IMR-90 (cell line): Measurements from ENCODE around the gene ATP5PB. TPM values are rescaled to one million over a fixed set of nuclear protein-coding genes. Genes with fewer than 3 reads are reported as not detected.

ENCODE experiments used
- ATAC-seq: fragments of 200-7000 bp; cut with Tn5 transposase; 2 replicates; pipeline ENCODE4 v1.9.1; 2020; ENCODE audit warnings: low read depth, mild to moderate bottlenecking, moderate library complexity
- BruUV-seq: library from RNA; stranded (reverse); fragments of 400-500 nt; replicated peaks from 2 replicates; lab custom pipeline; 2021; lab: Mats Ljungman, UMichigan
- CTCF ChIA-PET: fragments of 300-600 bp; formaldehyde crosslinking; extraction: SDS; loops from one replicate; lab custom pipeline; 2021; ENCODE audit warnings: antibody characterized with exemption; lab: Yijun Ruan, JAX
- POLR2A ChIA-PET: fragments of 300-600 bp; sonication (Branson Sonifier 250); formaldehyde crosslinking; loops from one replicate; lab custom pipeline; 2022; ENCODE audit warnings: antibody characterized with exemption; ENCODE audit not compliant: unreplicated experiment; lab: Charles Lee
- DNase-seq: peaks from one replicate; pipeline ENCODE4 v3.0.0; 2013
- H2AFZ ChIP-seq: replicated peaks from 2 replicates; pipeline ENCODE3; 2013; ENCODE audit warnings: low read length, mild to moderate bottlenecking; ENCODE audit not compliant: poor library complexity
- H2AK5ac ChIP-seq: 2 replicates; pipeline ENCODE4 v1.6.1; 2013; ENCODE audit warnings: low read depth, low read length, inconsistent platforms
- H2AK9ac ChIP-seq: replicated peaks from 2 replicates; pipeline ENCODE3; 2013; ENCODE audit warnings: mild to moderate bottlenecking, low read depth, low read length, moderate library complexity; ENCODE audit not compliant: poor library complexity
- H2BK120ac ChIP-seq: 2 replicates; pipeline ENCODE4 v1.6.1; 2013; ENCODE audit warnings: low read depth, low read length, inconsistent platforms
- H2BK15ac ChIP-seq: 3 replicates; pipeline ENCODE4 v1.6.1; 2013; ENCODE audit warnings: low read depth, low read length, inconsistent platforms
- H2BK20ac ChIP-seq: 2 replicates; pipeline ENCODE4 v1.6.1; 2013; ENCODE audit warnings: low read depth, mild to moderate bottlenecking, inconsistent platforms, low read length, moderate library complexity
- H2BK5ac ChIP-seq: 2 replicates; pipeline ENCODE4 v1.6.1; 2013; ENCODE audit warnings: mild to moderate bottlenecking, low read depth, low read length, inconsistent platforms; ENCODE audit not compliant: poor library complexity, severe bottlenecking
- H3K14ac ChIP-seq: replicated peaks from 2 replicates; pipeline ENCODE4 v1.6.1; 2013; ENCODE audit warnings: low read depth, low read length, inconsistent platforms
- H3K18ac ChIP-seq: 2 replicates; pipeline ENCODE4 v1.6.1; 2013; ENCODE audit warnings: low read depth, low read length, control low read depth
- H3K23ac ChIP-seq: 2 replicates; pipeline ENCODE4 v1.6.1; 2013; ENCODE audit warnings: low read depth, low read length, inconsistent platforms
- H3K27ac ChIP-seq: 2 replicates; pipeline ENCODE4 v1.5.1; 2013; ENCODE audit warnings: mild to moderate bottlenecking, control low read depth, low read length; ENCODE audit not compliant: insufficient read depth
- H3K27me3 ChIP-seq: 2 replicates; pipeline ENCODE4 v1.6.1; 2013; ENCODE audit warnings: low read length; ENCODE audit not compliant: control insufficient read depth, insufficient read depth
- H3K36me3 ChIP-seq: 2 replicates; pipeline ENCODE4 v1.6.1; 2013; ENCODE audit warnings: low read length, mixed read lengths; ENCODE audit not compliant: control insufficient read depth, insufficient read depth
- H3K4ac ChIP-seq: 2 replicates; pipeline ENCODE4 v1.6.1; 2013; ENCODE audit warnings: low read depth, low read length, inconsistent platforms
- H3K4me1 ChIP-seq: 2 replicates; pipeline ENCODE4 v1.6.1; 2013; ENCODE audit warnings: low read length, mixed read lengths; ENCODE audit not compliant: control insufficient read depth, insufficient read depth
- H3K4me2 ChIP-seq: 2 replicates; pipeline ENCODE4 v1.6.1; 2013; ENCODE audit warnings: low read depth, mild to moderate bottlenecking, control low read depth, low read length, moderate library complexity
- H3K4me3 ChIP-seq: 2 replicates; pipeline ENCODE4 v1.5.1; 2013; ENCODE audit warnings: low read depth, mild to moderate bottlenecking, control low read depth, low read length, moderate library complexity; ENCODE audit not compliant: insufficient read depth
- H3K56ac ChIP-seq: 2 replicates; pipeline ENCODE4 v1.6.1; 2013; ENCODE audit warnings: low read length, inconsistent platforms; ENCODE audit not compliant: insufficient read depth; ENCODE audit errors: extremely low read depth
- H3K79me1 ChIP-seq, 2 experiments: 2 replicates each; pipeline ENCODE4 v1.6.1; 2013; ENCODE audit warnings: low read length in 2 of 2, inconsistent platforms in 1 of 2, low read depth in 1 of 2
- H3K9ac ChIP-seq: 2 replicates; pipeline ENCODE4 v1.6.1; 2013; ENCODE audit warnings: low read depth, low read length, control low read depth
- H3K9me1 ChIP-seq: 2 replicates; pipeline ENCODE4 v1.6.1; 2013; ENCODE audit warnings: low read length, inconsistent platforms; ENCODE audit not compliant: insufficient read depth
- H3K9me3 ChIP-seq: 2 replicates; pipeline ENCODE4 v1.6.1; 2013; ENCODE audit warnings: low read length; ENCODE audit not compliant: control insufficient read depth, insufficient read depth
- H4K20me1 ChIP-seq: 2 replicates; pipeline ENCODE4 v1.6.1; 2013; ENCODE audit warnings: low read length, inconsistent platforms; ENCODE audit not compliant: insufficient read depth
- H4K5ac ChIP-seq: 2 replicates; pipeline ENCODE4 v1.6.1; 2013; ENCODE audit warnings: mild to moderate bottlenecking, low read depth, low read length, control low read depth
- H4K8ac ChIP-seq, 2 experiments: 2 replicates each; pipeline ENCODE4 v1.6.1; 2013; ENCODE audit warnings: low read depth in 2 of 2, low read length in 2 of 2, control low read depth in 1 of 2, inconsistent platforms in 1 of 2
- H4K91ac ChIP-seq: 2 replicates; pipeline ENCODE4 v1.6.1; 2013; ENCODE audit warnings: low read depth, low read length, inconsistent platforms; ENCODE audit not compliant: insufficient read depth
- BHLHE40 ChIP-seq: fragments of 150-350 bp; IDR thresholded peaks from 2 replicates; pipeline ENCODE4 v1.6.1; 2016; ENCODE audit warnings: mild to moderate bottlenecking, low read depth, low read length
- CHD1 ChIP-seq: IDR thresholded peaks from 2 replicates; pipeline ENCODE4 v1.6.1; 2012; ENCODE audit warnings: low read depth, low read length, improper control_type of control experiment
- FOS ChIP-seq: fragments of 150-350 bp; IDR thresholded peaks from 2 replicates; pipeline ENCODE4 v1.6.1; 2016; ENCODE audit warnings: low read depth, low read length
- NFE2L2 ChIP-seq: fragments of 150-350 bp; IDR thresholded peaks from 2 replicates; pipeline ENCODE4 v1.6.1; 2016; ENCODE audit warnings: low read depth, mild to moderate bottlenecking, low read length
- RAD21 ChIP-seq: IDR thresholded peaks from 2 replicates; pipeline ENCODE4 v1.6.1; 2012; ENCODE audit warnings: low read length, improper control_type of control experiment
- SMC3 ChIP-seq: fragments of 150-350 bp; IDR thresholded peaks from 2 replicates; pipeline ENCODE4 v1.6.1; 2016; ENCODE audit warnings: low read depth, mild to moderate bottlenecking, antibody characterized with exemption, low read length, moderate library complexity
- WGBS, 2 experiments: methylation state at CpG; one replicate each; pipeline versions ENCODE4 v1.1.5 to v1.1.7; 2013; ENCODE audit warnings: missing lambda C conversion rate in 2 of 2; ENCODE audit not compliant: insufficient read length in 1 of 2; ENCODE audit errors: extremely low coverage in 2 of 2; 5-methylcytosine and 5-hydroxymethylcytosine counted together
- dilution Hi-C: fragments of 300-500 bp; cut with HindIII; formaldehyde crosslinking; loops from one replicate; pipeline ENCODE4 v1.14.3; 2018; ENCODE audit warnings: low sequenced_read_pairs; ENCODE audit not compliant: unreplicated experiment
- in situ Hi-C: fragments of 300-500 bp; cut with MboI; formaldehyde crosslinking; loops from 3 replicates; pipeline ENCODE4 v1.14.3; 2019; ENCODE audit warnings: low sequenced_read_pairs, inconsistent platforms, mixed read lengths
- intact Hi-C: fragments of 100-400 bp; cut with micrococcal nuclease; formaldehyde crosslinking; loops from 2 replicates; pipeline ENCODE4 v1.10.0; 2022
- polyA plus RNA-seq, 3 experiments: library from polyadenylated mRNA; depleted of rRNA; stranded (reverse); fragments of >200 nt; gene quantifications; 2 replicates each; pipeline ENCODE4 v1.2.3, GENCODE V29; 2012; ENCODE audit warnings: low replicate concordance in 1 of 3
- total RNA-seq: library from RNA; depleted of rRNA; stranded (reverse); fragments of >200 nt; gene quantifications from 2 replicates; pipeline ENCODE4 v1.2.3, GENCODE V29; 2012
- TF ChIP-seq, protein P1 (sequence below): conservative IDR thresholded peaks from 2 replicates; pipeline ENCODE4 v1.5.1; 2012; ENCODE audit warnings: mild to moderate bottlenecking, low read depth, low read length, improper control_type of control experiment
- TF ChIP-seq, protein P2 (sequence below): fragments of 150-350 bp; IDR thresholded peaks from 2 replicates; pipeline ENCODE4 v1.6.1; 2016; ENCODE audit warnings: low read depth, mild to moderate bottlenecking, low read length, moderate library complexity, borderline replicate concordance
- TF ChIP-seq, protein P3 (sequence below): fragments of 150-350 bp; IDR thresholded peaks from 2 replicates; pipeline ENCODE4 v1.6.1; 2017; ENCODE audit warnings: mild to moderate bottlenecking, antibody characterized with exemption, low read length, low read depth

Gene ATP5PB
- total and polyA plus RNA-seq, 2 of the 4 experiments (the other 2 are of a cell fraction): 234 to 301 TPM

DNA sequence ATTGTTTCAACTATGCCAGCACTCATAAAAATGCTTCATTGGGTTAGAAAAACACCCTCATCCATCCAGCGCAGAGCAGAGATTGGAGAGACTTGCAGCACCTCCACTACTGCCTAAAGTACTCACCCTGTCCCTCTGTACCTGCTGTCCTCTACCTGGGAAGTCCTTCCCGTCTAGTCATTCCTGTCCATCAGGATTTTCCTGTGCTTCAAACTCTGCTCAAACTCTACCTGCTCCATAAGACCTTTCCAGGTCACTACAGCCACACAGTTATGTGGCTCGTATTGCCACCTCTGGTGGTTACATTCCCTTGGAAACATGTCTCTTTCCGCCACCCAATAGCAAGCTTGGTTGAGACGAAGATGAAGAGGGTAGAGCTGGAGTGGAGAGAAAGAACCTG lies 28.9 kb upstream of the ATP5PB start:
- in situ Hi-C loops: no loop called here

More for the DNA sequence above, 28.9 kb upstream of the ATP5PB start:
- Histone ChIP-seq H2BK15ac (no peak overlapping the region), H4K8ac (no peak overlapping the region), H3K27me3 (no peaks in the 10 kb centered on the region), H2BK120ac (no peak overlapping the region; the same call in 1 of the 2 replicates), H3K23ac (no peak overlapping the region), H2AFZ (no peak overlapping the region), H4K91ac (no peak overlapping the region), H3K9ac (no peak overlapping the region), H3K56ac (no peak overlapping the region), H2AK9ac (no peak overlapping the region), H2AK5ac (no peak overlapping the region), H4K5ac (no peak overlapping the region), H3K4me3 (no peak overlapping the region), H3K4ac (no peak overlapping the region), H3K14ac (no peak overlapping the region), H2BK20ac (no peak overlapping the region), H3K4me2 (no peak overlapping the region), H3K4me1 (peaks cover 5% of the 10 kb centered on the region), H3K9me3 (no peaks in the 10 kb centered on the region), H2BK5ac (no peak overlapping the region), H3K18ac (no peak overlapping the region), H4K20me1 (no peaks in the 10 kb centered on the region), H3K36me3 (no peaks in the 10 kb centered on the region), H3K27ac (no peak overlapping the region), H3K79me1 (no peaks in the 10 kb centered on the region), H3K9me1 (peaks cover 10% of the 10 kb centered on the region; the same call in 1 of the 2 replicates)
- dilution Hi-C loops (no loop called here), intact Hi-C loops (no loop called here)
- ATAC-seq (no peak), DNase-seq (no peak)
- ChIA-PET POLR2A (no interaction called here), CTCF (no interaction called here)
- WGBS, 2 experiments: 40% methylated on average over 1 of the region's 5 CpGs; no CpG with 5 or more reads in 1 of the 2 experiments
- no TSS peak for BruUV-seq
- no peak for TF ChIP-seq NFE2L2
- TF ChIP-seq, protein P1, sequence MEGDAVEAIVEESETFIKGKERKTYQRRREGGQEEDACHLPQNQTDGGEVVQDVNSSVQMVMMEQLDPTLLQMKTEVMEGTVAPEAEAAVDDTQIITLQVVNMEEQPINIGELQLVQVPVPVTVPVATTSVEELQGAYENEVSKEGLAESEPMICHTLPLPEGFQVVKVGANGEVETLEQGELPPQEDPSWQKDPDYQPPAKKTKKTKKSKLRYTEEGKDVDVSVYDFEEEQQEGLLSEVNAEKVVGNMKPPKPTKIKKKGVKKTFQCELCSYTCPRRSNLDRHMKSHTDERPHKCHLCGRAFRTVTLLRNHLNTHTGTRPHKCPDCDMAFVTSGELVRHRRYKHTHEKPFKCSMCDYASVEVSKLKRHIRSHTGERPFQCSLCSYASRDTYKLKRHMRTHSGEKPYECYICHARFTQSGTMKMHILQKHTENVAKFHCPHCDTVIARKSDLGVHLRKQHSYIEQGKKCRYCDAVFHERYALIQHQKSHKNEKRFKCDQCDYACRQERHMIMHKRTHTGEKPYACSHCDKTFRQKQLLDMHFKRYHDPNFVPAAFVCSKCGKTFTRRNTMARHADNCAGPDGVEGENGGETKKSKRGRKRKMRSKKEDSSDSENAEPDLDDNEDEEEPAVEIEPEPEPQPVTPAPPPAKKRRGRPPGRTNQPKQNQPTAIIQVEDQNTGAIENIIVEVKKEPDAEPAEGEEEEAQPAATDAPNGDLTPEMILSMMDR: no peak
- TF ChIP-seq, protein P2, sequence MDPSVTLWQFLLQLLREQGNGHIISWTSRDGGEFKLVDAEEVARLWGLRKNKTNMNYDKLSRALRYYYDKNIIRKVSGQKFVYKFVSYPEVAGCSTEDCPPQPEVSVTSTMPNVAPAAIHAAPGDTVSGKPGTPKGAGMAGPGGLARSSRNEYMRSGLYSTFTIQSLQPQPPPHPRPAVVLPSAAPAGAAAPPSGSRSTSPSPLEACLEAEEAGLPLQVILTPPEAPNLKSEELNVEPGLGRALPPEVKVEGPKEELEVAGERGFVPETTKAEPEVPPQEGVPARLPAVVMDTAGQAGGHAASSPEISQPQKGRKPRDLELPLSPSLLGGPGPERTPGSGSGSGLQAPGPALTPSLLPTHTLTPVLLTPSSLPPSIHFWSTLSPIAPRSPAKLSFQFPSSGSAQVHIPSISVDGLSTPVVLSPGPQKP: no peak
- TF ChIP-seq, protein P3, sequence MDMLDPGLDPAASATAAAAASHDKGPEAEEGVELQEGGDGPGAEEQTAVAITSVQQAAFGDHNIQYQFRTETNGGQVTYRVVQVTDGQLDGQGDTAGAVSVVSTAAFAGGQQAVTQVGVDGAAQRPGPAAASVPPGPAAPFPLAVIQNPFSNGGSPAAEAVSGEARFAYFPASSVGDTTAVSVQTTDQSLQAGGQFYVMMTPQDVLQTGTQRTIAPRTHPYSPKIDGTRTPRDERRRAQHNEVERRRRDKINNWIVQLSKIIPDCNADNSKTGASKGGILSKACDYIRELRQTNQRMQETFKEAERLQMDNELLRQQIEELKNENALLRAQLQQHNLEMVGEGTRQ: no peak
- TF ChIP-seq BHLHE40: no peak
- TF ChIP-seq RAD21: no peak
- no peak for TF ChIP-seq CHD1
- TF ChIP-seq FOS: no peak
- TF ChIP-seq SMC3: no peak
